GM19025 (cell line): ENCODE results near the gene PC.

Experiments used
- ATAC-seq: cut with Tn5 transposase; IDR thresholded peaks from one replicate; pipeline ENCODE4 v1.9.1; 2021; ENCODE audit warnings: mild to moderate bottlenecking, low read depth, moderate library complexity; ENCODE audit not compliant: unreplicated experiment

PC gene

DNA sequence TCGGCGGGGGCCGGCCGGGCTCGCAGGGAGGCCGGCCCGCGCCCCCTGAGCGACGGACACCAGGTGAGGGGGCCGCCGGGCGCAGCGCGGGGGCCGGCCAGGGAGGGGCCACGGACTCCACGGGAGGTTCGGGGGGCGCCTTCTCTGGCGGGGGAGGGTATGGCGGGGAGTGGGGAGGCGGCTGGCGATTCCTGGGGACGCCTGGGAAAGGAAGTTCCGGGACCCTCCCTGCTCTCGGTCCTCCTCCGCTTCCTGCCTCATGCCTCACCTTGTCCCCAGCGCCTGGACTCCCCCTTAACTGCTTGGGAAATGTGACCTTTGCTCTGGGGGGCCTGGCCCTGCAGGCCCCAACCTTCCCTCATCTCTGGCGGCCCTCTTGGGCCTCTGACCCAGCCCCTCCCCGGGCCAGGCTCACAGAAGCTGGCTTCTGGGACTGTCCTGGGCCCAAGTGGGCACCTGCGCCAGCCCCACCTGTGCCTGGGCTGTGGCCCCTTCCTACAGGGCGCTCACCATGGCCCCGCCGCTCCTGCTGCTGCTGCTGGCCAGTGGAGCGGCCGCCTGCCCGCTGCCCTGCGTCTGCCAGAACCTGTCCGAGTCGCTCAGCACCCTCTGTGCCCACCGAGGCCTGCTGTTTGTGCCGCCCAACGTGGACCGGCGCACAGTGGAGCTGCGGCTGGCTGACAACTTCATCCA, 100.8 kb downstream of the PC start:
- no peak for ATAC-seq

DNA sequence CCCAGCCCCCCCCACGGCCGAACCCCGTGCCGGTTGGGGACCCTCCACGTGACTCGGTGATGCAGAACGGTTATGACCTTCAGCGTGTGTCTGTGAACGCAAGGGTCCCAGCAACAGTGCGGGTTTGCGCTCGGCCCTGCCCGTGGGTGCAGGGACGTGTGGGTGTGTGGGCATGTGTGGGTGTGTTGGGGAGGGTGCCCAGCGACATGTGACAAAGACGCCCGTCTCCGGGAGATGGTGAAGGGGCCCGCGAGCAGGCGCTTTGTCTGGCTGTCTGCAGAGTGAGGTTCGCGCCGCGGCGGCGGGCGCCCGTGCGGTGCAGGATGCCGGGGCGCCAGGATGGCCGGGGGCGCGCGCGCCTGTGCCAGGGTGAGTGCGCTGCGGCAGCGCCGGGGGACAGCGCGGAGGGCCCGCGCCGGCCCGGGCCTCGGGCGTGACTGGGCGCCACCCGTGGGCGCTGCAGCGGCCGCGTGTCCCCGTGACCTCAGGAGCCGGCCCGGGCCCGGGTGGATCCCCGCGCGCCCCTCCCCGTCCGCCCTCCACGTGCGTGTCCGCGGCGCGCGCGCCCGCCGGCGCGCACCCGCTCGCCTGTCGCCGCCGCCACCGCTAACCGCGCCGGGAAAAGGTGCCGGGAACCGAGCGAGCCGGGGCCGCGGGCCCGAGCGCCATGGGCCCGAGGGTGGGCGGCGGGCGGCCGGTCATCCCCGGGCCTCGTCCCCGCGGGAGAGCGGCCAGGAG, 101.5 kb downstream of the PC start, which contains the start of gene LRFN4:
Gene LRFN4 (plus strand): TSS at position 569 of the 738 bp plus-strand sequence. CDS start 681 bp downstream, outside the sequence.
- peak; percentile 33 for ATAC-seq

- peak; percentile 76 for ATAC-seq
These were observed 102.3 kb downstream of the PC start for GRCh38 chr11:66855574-66856495.

GRCh38 chr11:66854729-66855211, 103.4 kb downstream of the PC start:
- ATAC-seq, result no peak

GRCh38 chr11:66854231-66854661, 103.9 kb downstream of the PC start:
- ATAC-seq, result no peak

DNA sequence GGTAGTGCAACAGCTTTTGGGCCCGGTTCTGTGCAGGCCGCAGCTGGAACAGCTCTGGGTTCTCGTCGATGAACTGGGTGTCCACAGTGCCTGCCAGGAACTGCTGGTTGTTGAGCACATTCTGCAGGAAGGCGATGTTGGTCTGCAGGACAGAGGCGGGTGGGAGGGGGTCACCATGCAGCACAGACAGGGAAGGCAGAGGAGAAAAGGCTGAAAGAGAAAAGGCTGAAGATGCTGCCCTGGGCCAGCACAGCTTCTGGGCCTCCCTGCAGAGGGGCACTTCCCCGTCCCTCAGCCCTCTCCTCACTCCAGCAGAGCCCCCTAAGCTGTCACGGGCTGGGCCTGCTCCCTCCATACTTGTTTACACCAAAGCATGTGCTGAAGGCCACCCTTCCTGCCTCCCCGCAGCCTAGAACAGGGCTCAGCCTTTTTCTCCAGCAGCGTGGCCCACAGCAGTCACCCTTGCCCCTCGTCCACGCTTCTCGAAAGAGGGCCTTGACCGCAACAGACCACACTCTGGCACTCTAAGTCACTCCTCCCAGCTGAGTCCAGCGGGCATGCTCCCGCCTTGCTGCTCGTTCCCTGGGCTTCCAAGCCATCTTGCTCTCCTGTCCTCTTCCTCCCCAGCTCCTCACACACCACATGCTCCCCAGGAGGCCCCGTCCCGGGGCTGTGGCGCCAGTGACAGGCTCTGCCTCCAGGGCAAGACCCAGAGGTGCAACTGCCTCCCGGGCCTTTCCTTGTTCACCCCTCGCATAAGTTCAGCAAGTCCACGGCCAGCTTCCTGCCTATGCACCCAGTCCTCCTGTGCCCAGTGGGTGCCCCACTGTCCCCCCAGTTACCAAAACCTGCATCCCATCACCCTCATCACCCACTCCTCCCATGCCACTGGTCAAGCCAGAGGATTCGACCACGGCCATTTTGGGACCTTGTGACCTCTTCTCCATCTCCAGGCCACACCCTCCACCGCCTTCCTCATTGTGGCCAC, 104.6 kb downstream of the PC start:
- no peak for ATAC-seq

- ATAC-seq, result no peak
These were observed 105.5 kb downstream of the PC start for GRCh38 chr11:66852466-66853241.

GRCh38 chr11:66851698-66852465, 106.3 kb downstream of the PC start:
- no peak for ATAC-seq

DNA sequence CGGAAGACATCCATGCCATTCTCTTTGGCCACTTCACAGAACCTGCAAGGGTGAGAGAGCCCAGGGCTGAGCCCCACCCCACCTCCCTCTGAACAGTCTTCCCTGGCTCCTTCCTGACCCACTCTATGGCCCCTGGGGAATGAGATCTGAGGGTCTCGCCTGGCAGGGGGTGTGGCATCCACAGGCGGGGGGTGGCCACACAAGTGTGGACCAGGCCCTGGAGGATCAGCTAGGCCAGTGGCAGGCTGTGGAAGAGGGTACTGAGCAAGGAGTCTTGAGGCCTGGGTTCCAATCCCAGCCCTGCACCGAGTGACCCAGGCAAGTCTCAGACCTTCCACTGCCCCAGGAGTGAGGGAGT, 107.0 kb downstream of the PC start:
- no peak for ATAC-seq

- no peak for ATAC-seq
These were observed 107.5 kb downstream of the PC start for GRCh38 chr11:66850588-66851238.

GRCh38 chr11:66850235-66850587, 108.0 kb downstream of the PC start:
- no peak for ATAC-seq

GRCh38 chr11:66849501-66850234, 108.5 kb downstream of the PC start:
- ATAC-seq, result no peak

- ATAC-seq, result no peak
These were observed 109.3 kb downstream of the PC start for GRCh38 chr11:66848671-66849500.

DNA sequence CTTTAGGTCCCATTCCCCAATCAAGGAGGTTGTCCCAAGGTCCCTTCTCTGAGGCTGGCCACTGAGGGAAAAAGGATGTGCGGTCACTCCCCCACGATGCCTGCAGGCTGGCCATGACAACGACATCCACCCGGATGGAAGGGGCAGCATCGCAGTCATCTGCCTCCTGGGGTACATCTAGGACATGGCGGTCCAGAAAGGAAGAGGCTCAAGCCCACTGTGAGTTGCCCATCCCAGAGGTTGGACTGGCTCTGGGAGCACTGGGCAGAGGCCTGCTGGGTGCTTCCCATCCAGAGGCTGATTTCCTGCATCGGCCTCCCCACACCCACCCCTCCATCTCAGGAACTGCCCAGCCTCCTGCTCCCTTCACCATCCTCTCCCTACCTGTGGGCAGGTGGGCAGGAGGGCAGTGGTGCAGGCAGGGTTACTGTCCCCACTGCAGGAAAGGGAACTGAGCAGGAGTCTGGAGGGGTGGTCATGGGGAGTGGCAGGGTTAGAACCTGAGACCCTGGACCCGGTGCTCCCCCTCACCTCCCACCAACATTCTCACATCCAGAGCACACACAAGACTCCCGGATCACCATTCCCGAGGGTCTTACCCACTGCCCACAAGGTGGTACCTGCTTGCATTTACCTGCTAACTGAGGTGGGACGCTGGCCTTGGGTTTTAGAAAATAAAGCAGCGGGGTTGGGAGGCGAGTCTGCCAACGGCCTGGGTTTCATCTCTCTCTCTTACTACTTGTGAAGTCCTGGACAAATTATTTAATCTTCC, 110.5 kb downstream of the PC start:
- no peak for ATAC-seq

GRCh38 chr11:66846671-66847091, 111.5 kb downstream of the PC start:
- ATAC-seq, result no peak

- ATAC-seq, result no peak
These were observed 112.3 kb downstream of the PC start for GRCh38 chr11:66845876-66846212.
